PC-9 (cell line): ENCODE results near the gene MPST.

Source experiments
- EZH2 ChIP-seq: fragments of 200-600 bp; sonication (generic); IDR thresholded peaks from 2 replicates; pipeline ENCODE4 v1.8.0; 2017; ENCODE audit warnings: antibody characterized with exemption, low read depth
- TF ChIP-seq, protein P1 (sequence below): fragments of 200-600 bp; sonication (generic); conservative IDR thresholded peaks from 2 replicates; pipeline ENCODE4 v1.6.1; 2017; ENCODE audit warnings: mixed run types, antibody characterized with exemption, mild to moderate bottlenecking, moderate library complexity

GRCh38 chr22:37039466-37039865 is 19.9 kb downstream of the MPST start:
- TF ChIP-seq, protein P1, sequence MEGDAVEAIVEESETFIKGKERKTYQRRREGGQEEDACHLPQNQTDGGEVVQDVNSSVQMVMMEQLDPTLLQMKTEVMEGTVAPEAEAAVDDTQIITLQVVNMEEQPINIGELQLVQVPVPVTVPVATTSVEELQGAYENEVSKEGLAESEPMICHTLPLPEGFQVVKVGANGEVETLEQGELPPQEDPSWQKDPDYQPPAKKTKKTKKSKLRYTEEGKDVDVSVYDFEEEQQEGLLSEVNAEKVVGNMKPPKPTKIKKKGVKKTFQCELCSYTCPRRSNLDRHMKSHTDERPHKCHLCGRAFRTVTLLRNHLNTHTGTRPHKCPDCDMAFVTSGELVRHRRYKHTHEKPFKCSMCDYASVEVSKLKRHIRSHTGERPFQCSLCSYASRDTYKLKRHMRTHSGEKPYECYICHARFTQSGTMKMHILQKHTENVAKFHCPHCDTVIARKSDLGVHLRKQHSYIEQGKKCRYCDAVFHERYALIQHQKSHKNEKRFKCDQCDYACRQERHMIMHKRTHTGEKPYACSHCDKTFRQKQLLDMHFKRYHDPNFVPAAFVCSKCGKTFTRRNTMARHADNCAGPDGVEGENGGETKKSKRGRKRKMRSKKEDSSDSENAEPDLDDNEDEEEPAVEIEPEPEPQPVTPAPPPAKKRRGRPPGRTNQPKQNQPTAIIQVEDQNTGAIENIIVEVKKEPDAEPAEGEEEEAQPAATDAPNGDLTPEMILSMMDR = no peak
- TF ChIP-seq EZH2 = no peak
